Measurements from ENCODE around the gene CFI. TPM values are rescaled to one million over a fixed set of nuclear protein-coding genes. Genes with fewer than 3 reads are reported as not detected.

The CFI gene
- polyA plus RNA-seq: not detected

GRCh38 chr4:109801895-109802319 is at the start of gene CFI:
CFI (minus strand) TSS chr4:109801999; CDS start chr4:109801971, 28 bp downstream.
- H3K36me3 Mint-ChIP-seq: no peaks in the 10 kb centered on the region
- no peak within 1 kb of the TSS for H3K4me3 Mint-ChIP-seq
- peaks cover 0 to 1% (median 0%) of the 10 kb centered on the region in 3 donors for H3K4me1 Mint-ChIP-seq
- H3K9me3 Mint-ChIP-seq: peaks cover 0 to 7% (median 0%) of the 10 kb centered on the region in 3 donors
- peaks cover 6% of the 10 kb centered on the region for H3K27me3 Mint-ChIP-seq
- H3K27ac Mint-ChIP-seq: no peak within 1 kb of the TSS

- Mint-ChIP-seq H3K4me3 (no peak overlapping the region), H3K36me3 (no peaks in the 10 kb centered on the region), H3K27me3 (peaks cover 2% of the 10 kb centered on the region), H3K9me3 (no peaks in the 10 kb centered on the region), H3K27ac (no peak overlapping the region), H3K4me1 (no peaks in the 10 kb centered on the region)
These were observed 48.8 kb upstream of the CFI start for GRCh38 chr4:109850601-109851000.

GRCh38 chr4:109848501-109848900 is 46.7 kb upstream of the CFI start:
- Mint-ChIP-seq H3K27me3 (peaks cover 2% of the 10 kb centered on the region), H3K36me3 (no peaks in the 10 kb centered on the region), H3K9me3 (no peaks in the 10 kb centered on the region), H3K4me1 (no peaks in the 10 kb centered on the region), H3K27ac (no peak overlapping the region), H3K4me3 (no peak overlapping the region)

DNA sequence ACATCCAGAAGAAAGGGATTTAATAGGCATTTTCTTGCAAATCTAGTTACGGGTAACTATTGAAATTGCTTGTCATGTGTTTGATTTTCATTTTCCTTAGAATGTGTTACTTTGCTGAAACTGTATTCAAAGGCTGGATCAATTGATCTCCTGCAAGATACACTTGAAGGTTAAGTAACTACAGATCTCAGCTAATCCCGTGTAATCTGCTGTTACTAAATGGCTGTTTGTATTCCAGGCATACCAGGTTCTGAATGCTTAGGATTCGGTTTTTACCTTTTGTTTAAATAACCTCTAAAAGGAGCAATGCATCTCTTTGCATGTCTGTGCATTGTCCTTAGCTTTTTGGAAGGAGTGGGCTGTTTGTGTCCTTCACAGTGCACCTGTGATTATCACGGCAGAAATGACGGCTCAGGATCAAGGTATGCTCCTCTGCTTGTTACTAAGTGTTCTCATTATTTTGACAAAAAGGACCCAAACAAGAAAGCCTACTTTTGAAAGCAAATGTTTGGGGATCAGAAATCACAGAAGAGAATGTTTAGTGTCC is 46.2 kb upstream of the CFI start, which contains the start of gene LRIT3:
Gene LRIT3, plus strand, starts transcription at position 212 of the 547 bp plus-strand sequence. Its CDS starts 95 bp downstream, at position 307.
- Mint-ChIP-seq H3K4me1 (no peaks in the 10 kb centered on the region), H3K36me3 (no peaks in the 10 kb centered on the region), H3K9me3 (no peaks in the 10 kb centered on the region), H3K27ac (peak within 1 kb of the TSS in 1 of 3 donors; percentile 15), H3K4me3 (no peak within 1 kb of the TSS), H3K27me3 (peaks cover 2% of the 10 kb centered on the region)

- Mint-ChIP-seq H3K27me3 (no peaks in the 10 kb centered on the region), H3K4me3 (no peak overlapping the region), H3K9me3 (no peaks in the 10 kb centered on the region), H3K36me3 (no peaks in the 10 kb centered on the region), H3K4me1 (no peaks in the 10 kb centered on the region), H3K27ac (no peak overlapping the region)
These were observed 44.7 kb upstream of the CFI start for GRCh38 chr4:109846395-109847098.

DNA sequence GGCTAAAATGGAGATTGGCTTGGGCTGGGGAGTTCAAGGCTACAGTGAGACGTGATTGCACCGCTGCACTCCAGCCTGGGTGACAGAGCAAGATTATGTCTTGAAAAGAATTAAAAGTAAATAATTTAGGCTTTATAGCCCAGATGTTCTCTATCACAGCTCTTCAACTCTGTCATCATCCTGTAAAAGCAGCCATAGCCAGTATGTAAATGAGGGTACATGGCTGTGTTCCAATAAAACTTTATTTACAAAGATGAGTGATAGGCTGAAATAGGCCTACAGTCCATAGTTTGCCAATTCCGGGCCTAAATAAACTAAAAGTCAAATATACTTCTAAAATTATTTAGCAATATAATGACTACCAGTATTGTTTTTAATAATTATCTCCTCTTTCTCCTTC is 35.2 kb upstream of the CFI start:
- Mint-ChIP-seq H3K4me1 (no peaks in the 10 kb centered on the region), H3K9me3 (peaks cover 0 to 6% (median 0%) of the 10 kb centered on the region in 3 donors), H3K36me3 (peaks cover 5% of the 10 kb centered on the region), H3K27ac (no peak overlapping the region), H3K4me3 (no peak overlapping the region), H3K27me3 (no peaks in the 10 kb centered on the region)

- Mint-ChIP-seq H3K4me1 (no peaks in the 10 kb centered on the region), H3K9me3 (no peaks in the 10 kb centered on the region), H3K4me3 (no peak overlapping the region), H3K27me3 (no peaks in the 10 kb centered on the region), H3K27ac (no peak overlapping the region), H3K36me3 (peaks cover 5% of the 10 kb centered on the region)
These were observed 32.0 kb upstream of the CFI start for GRCh38 chr4:109833756-109834155.

GRCh38 chr4:109827672-109828071 is 25.9 kb upstream of the CFI start, which contains the start of gene RRH:
RRH (plus strand) TSS chr4:109827972; CDS start chr4:109828028, 56 bp downstream.
- no peaks in the 10 kb centered on the region for H3K9me3 Mint-ChIP-seq
- H3K27me3 Mint-ChIP-seq: no peaks in the 10 kb centered on the region
- no peak within 1 kb of the TSS for H3K27ac Mint-ChIP-seq
- no peaks in the 10 kb centered on the region for H3K36me3 Mint-ChIP-seq
- H3K4me3 Mint-ChIP-seq: no peak within 1 kb of the TSS
- no peaks in the 10 kb centered on the region for H3K4me1 Mint-ChIP-seq

DNA sequence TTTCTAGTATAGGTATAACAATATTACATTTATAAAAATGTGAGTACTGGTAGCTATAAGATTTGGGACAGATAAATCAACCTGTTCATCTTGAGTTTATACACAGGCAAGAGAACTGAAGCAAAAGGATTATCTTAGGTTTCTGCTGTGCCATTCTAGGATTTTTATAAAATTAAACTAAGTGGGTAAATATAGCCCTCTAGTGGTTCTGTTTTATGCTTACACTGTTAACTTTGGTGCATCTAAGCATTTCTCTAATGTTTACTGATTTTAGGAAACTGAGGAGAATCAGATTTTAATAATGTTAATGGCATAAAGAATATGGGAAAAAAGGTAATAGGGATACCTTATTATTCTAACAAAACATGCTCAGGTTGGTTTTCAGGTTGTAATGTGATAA is 24.9 kb upstream of the CFI start:
- Mint-ChIP-seq H3K9me3 (no peaks in the 10 kb centered on the region), H3K4me3 (no peak overlapping the region), H3K4me1 (no peaks in the 10 kb centered on the region), H3K27ac (no peak overlapping the region), H3K27me3 (no peaks in the 10 kb centered on the region), H3K36me3 (peaks cover 1% of the 10 kb centered on the region)

GRCh38 chr4:109821185-109821584 is 19.4 kb upstream of the CFI start:
- Mint-ChIP-seq H3K27ac (peak overlapping the region in 1 of 3 donors; percentile 40), H3K36me3 (peaks cover 3% of the 10 kb centered on the region)

DNA sequence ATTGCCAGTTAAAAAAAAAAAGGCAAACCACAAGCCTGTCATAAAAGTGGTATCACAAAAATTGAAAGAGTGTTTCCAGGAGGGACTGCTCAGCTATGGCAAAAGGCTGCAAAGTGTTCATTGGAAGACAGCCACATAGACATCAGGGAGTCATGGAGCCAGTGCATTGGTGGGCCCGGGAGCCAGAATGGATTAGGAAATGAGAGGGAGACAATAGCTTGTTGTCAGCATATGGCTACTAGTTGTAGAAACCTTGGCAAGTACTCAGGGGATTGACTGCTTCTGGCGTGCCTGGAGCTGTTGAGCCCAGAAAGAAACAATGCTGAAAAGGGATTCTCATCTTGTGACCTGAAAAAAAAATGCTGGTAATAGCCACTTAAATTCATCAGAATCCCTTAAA is 18.8 kb upstream of the CFI start:
- Mint-ChIP-seq H3K27me3 (no peaks in the 10 kb centered on the region), H3K9me3 (no peaks in the 10 kb centered on the region), H3K27ac (no peak overlapping the region), H3K36me3 (peaks cover 3% of the 10 kb centered on the region), H3K4me3 (peak overlapping the region in 1 of 4 donors; percentile 30), H3K4me1 (peaks cover 13 to 21% (median 20%) of the 10 kb centered on the region in 3 donors)

More at GRCh38 chr4:109821185-109821584, 19.4 kb upstream of the CFI start:
- Mint-ChIP-seq H3K9me3 (no peaks in the 10 kb centered on the region), H3K4me3 (peak overlapping the region in 1 of 4 donors; percentile 30), H3K4me1 (peaks cover 8 to 15% (median 14%) of the 10 kb centered on the region in 3 donors), H3K27me3 (no peaks in the 10 kb centered on the region)

GRCh38 chr4:109818268-109818667 is 16.5 kb upstream of the CFI start:
- no peaks in the 10 kb centered on the region for H3K27me3 Mint-ChIP-seq
- H3K36me3 Mint-ChIP-seq: peaks cover 3% of the 10 kb centered on the region
- no peaks in the 10 kb centered on the region for H3K9me3 Mint-ChIP-seq
- H3K27ac Mint-ChIP-seq: no peak overlapping the region
- peaks cover 19 to 26% (median 24%) of the 10 kb centered on the region in 3 donors for H3K4me1 Mint-ChIP-seq
- peak overlapping the region in 1 of 4 donors; percentile 52 for H3K4me3 Mint-ChIP-seq

GRCh38 chr4:109816894-109817293 is 15.1 kb upstream of the CFI start:
- Mint-ChIP-seq H3K27me3 (no peaks in the 10 kb centered on the region), H3K27ac (peak overlapping the region in 1 of 3 donors; percentile 95), H3K4me3 (peak overlapping the region; percentile 49 to 99 (median 99)), H3K9me3 (no peaks in the 10 kb centered on the region), H3K36me3 (peaks cover 3% of the 10 kb centered on the region), H3K4me1 (peaks cover 19 to 26% (median 24%) of the 10 kb centered on the region in 3 donors)

- H3K27me3 Mint-ChIP-seq: no peaks in the 10 kb centered on the region
- H3K36me3 Mint-ChIP-seq: peaks cover 1% of the 10 kb centered on the region
- H3K9me3 Mint-ChIP-seq: no peaks in the 10 kb centered on the region
- H3K4me3 Mint-ChIP-seq: peak overlapping the region; percentile 98 to 99 (median 99)
- H3K4me1 Mint-ChIP-seq: peaks cover 19 to 26% (median 24%) of the 10 kb centered on the region in 3 donors
- peak overlapping the region; percentile 95 to 99 (median 99) for H3K27ac Mint-ChIP-seq
These were observed 14.3 kb upstream of the CFI start for GRCh38 chr4:109816082-109816442.

- Mint-ChIP-seq H3K4me1 (peaks cover 19 to 26% (median 24%) of the 10 kb centered on the region in 3 donors), H3K27ac (peak within 1 kb of the TSS; percentile 95 to 99 (median 99)), H3K9me3 (no peaks in the 10 kb centered on the region), H3K27me3 (no peaks in the 10 kb centered on the region), H3K4me3 (peak within 1 kb of the TSS; percentile 98 to 99 (median 99)), H3K36me3 (peaks cover 1% of the 10 kb centered on the region)
These were observed 13.6 kb upstream of the CFI start, which contains the start of gene GAR1 for GRCh38 chr4:109815151-109816081. GAR1 (plus strand) TSS chr4:109815762; CDS start chr4:109816165, 403 bp downstream.
